KMS-11 (cell line): Measurements from ENCODE around the gene MCC.

Source experiments
- H2AFZ ChIP-seq: fragments of 200-600 bp; sonication (generic); 2 replicates; pipeline ENCODE4 v1.6.1; 2016; ENCODE audit warnings: antibody characterized with exemption, mixed run types, low read depth
- H3K27ac ChIP-seq: fragments of 200-600 bp; sonication (generic); 2 replicates; pipeline ENCODE4 v1.6.1; 2016; ENCODE audit warnings: mild to moderate bottlenecking, mixed run types
- H3K27me3 ChIP-seq: fragments of 200-600 bp; sonication (generic); 2 replicates; pipeline ENCODE4 v1.6.1; 2017; ENCODE audit warnings: mild to moderate bottlenecking, low read depth, mixed run types, moderate library complexity; ENCODE audit not compliant: insufficient read depth
- H3K36me3 ChIP-seq: fragments of 200-600 bp; sonication (generic); 2 replicates; pipeline ENCODE4 v1.6.1; 2017; ENCODE audit warnings: mild to moderate bottlenecking, mixed run types; ENCODE audit not compliant: insufficient read depth
- H3K4me1 ChIP-seq: fragments of 200-600 bp; sonication (generic); 2 replicates; pipeline ENCODE4 v1.6.1; 2016; ENCODE audit warnings: mild to moderate bottlenecking, low read depth, mixed run types; ENCODE audit not compliant: poor library complexity, severe bottlenecking
- H3K4me2 ChIP-seq: fragments of 200-600 bp; sonication (generic); 2 replicates; pipeline ENCODE4 v1.7.0; 2016; ENCODE audit warnings: mild to moderate bottlenecking, mixed run types
- H3K4me3 ChIP-seq: fragments of 200-600 bp; sonication (generic); IDR thresholded peaks from 2 replicates; pipeline ENCODE4 v1.6.1; 2017; ENCODE audit warnings: low read depth, low read length, mixed read lengths; ENCODE audit not compliant: insufficient read depth
- H3K79me2 ChIP-seq: fragments of 200-600 bp; sonication (generic); 2 replicates; pipeline ENCODE4 v1.6.1; 2016; ENCODE audit warnings: low read depth, mixed run types; ENCODE audit not compliant: insufficient read depth
- H3K9ac ChIP-seq: fragments of 200-600 bp; sonication (generic); 2 replicates; pipeline ENCODE4 v1.6.1; 2016; ENCODE audit warnings: mild to moderate bottlenecking, mixed run types
- H4K20me1 ChIP-seq: fragments of 200-600 bp; sonication (generic); 2 replicates; pipeline ENCODE4 v1.6.1; 2016; ENCODE audit warnings: mild to moderate bottlenecking, mixed run types; ENCODE audit not compliant: insufficient read depth
- TF ChIP-seq, protein P1 (sequence below): fragments of 200-600 bp; sonication (generic); conservative IDR thresholded peaks from 2 replicates; pipeline ENCODE4 v1.6.1; 2017; ENCODE audit warnings: low read depth, mild to moderate bottlenecking, antibody characterized with exemption, low read length, moderate library complexity, mixed read lengths

The MCC gene

DNA sequence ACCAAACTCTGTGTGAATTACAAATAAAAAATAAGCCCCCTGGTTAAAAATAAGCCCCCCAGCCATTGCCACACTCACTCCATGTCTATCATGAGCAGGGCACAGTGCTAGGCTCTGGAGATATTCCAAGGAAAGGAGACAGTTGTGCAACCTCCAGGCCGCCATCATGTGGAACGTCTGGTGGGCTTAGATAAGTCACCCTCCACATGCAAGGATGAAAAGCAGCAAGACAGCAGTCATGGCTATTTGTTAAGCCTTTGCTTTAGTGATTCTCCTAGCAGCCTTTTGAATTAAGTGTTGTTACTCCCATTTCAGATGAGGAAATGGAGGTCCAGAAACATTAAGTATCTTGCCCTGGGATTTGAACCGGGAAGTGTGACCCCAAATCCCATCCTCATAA lies 416.9 kb downstream of the MCC start:
- Histone ChIP-seq H3K4me1 (no peaks in the 10 kb centered on the region), H3K36me3 (no peaks in the 10 kb centered on the region), H3K27me3 (no peaks in the 10 kb centered on the region), H4K20me1 (no peaks in the 10 kb centered on the region), H3K79me2 (no peaks in the 10 kb centered on the region), H2AFZ (no peak overlapping the region), H3K4me3 (no peak overlapping the region), H3K4me2 (no peak overlapping the region), H3K27ac (no peak overlapping the region), H3K9ac (no peak overlapping the region)
- TF ChIP-seq, protein P1, sequence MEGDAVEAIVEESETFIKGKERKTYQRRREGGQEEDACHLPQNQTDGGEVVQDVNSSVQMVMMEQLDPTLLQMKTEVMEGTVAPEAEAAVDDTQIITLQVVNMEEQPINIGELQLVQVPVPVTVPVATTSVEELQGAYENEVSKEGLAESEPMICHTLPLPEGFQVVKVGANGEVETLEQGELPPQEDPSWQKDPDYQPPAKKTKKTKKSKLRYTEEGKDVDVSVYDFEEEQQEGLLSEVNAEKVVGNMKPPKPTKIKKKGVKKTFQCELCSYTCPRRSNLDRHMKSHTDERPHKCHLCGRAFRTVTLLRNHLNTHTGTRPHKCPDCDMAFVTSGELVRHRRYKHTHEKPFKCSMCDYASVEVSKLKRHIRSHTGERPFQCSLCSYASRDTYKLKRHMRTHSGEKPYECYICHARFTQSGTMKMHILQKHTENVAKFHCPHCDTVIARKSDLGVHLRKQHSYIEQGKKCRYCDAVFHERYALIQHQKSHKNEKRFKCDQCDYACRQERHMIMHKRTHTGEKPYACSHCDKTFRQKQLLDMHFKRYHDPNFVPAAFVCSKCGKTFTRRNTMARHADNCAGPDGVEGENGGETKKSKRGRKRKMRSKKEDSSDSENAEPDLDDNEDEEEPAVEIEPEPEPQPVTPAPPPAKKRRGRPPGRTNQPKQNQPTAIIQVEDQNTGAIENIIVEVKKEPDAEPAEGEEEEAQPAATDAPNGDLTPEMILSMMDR = no peak

DNA sequence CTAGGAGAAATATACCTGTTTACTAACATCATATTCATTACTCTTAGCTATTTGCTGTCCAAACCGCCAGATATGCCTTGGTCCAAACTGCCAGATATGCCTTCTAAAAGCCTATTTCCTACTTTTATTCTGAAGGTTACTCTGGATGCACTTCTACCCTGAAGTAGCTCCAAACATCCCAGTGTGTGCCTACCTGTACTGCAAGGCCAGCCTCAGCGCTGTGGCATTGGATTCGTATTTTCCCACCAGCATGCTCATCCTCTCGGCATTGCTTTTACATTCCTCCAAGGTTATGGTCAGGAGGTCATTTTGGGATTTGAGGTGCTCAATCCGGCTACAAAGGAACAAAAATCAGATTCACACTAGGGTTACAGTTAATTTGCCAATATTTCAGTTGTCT lies 417.4 kb downstream of the MCC start:
- Histone ChIP-seq H3K27me3 (no peaks in the 10 kb centered on the region), H2AFZ (no peak overlapping the region), H3K4me3 (no peak overlapping the region), H3K9ac (no peak overlapping the region), H3K36me3 (no peaks in the 10 kb centered on the region), H4K20me1 (no peaks in the 10 kb centered on the region), H3K4me2 (no peak overlapping the region), H3K79me2 (no peaks in the 10 kb centered on the region), H3K27ac (no peak overlapping the region), H3K4me1 (no peaks in the 10 kb centered on the region)
- TF ChIP-seq, protein P1 = no peak

DNA sequence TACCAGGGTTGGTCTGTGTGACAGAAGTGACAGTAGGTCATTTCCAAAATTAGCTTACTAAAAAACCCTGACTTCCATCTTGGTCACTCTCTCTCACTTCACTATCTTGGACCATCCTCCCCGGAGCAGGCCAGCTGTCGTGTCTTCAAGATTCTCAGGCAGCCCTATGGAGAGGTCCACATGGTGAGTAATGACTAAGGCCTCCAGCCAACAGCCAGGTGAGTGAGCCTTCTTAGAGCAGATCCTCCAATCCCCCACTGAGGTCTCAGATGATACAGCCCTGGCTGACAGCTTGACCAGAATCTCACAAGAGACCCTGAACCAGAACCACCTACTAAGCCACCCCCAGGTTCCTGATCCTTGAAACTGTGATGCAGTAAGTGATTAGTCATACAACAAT lies 419.7 kb downstream of the MCC start:
- H2AFZ ChIP-seq = no peak overlapping the region
- no peaks in the 10 kb centered on the region for H3K79me2 ChIP-seq
- TF ChIP-seq, protein P1 = no peak
- H3K4me3 ChIP-seq = no peak overlapping the region
- H3K27ac ChIP-seq = no peak overlapping the region
- no peaks in the 10 kb centered on the region for H3K4me1 ChIP-seq
- H3K4me2 ChIP-seq = no peak overlapping the region
- no peaks in the 10 kb centered on the region for H3K27me3 ChIP-seq
- no peak overlapping the region for H3K9ac ChIP-seq
- H4K20me1 ChIP-seq = no peaks in the 10 kb centered on the region
- H3K36me3 ChIP-seq = no peaks in the 10 kb centered on the region

DNA sequence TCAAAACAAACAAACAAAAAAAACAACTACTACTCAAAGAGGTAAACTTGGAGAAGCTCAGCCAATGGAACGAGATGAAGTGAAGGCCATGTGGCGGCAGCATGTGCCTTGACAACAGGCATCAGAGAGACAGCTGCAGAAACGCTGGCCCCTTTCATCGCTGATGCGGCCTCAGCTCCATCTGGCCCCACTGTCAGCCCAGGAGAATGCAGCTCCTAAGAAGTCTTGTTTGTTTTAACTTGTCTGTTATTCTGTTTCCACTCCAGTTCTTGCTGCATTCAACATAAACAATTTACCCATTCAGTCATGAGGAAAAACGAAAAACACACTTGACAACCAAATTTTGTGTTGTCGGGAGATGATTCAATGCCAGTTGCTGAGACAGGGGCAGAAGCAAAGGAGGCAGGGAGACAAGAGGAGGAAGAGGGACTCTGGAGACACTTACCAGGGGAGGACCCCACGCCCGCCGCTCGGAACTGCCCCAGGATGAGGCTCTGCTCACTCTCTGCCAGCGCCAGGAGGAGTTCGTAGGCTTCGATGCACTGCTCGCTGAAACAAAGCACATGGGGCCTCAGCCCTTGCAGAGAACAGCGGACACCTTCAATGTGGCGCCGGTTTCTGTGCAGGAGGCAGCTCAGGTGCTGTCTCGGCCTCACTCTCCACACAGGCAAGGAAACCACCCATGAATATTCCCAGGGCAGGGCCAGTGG lies 420.5 kb downstream of the MCC start:
- TF ChIP-seq, protein P1 = no peak
- Histone ChIP-seq H2AFZ (no peak overlapping the region), H3K4me2 (no peak overlapping the region)

More for the DNA sequence above, 420.5 kb downstream of the MCC start:
- H3K79me2 ChIP-seq = no peaks in the 10 kb centered on the region
- H3K9ac ChIP-seq = no peak overlapping the region
- no peak overlapping the region for H3K4me3 ChIP-seq
- H3K27ac ChIP-seq = no peak overlapping the region
- H3K27me3 ChIP-seq = no peaks in the 10 kb centered on the region
- no peaks in the 10 kb centered on the region for H3K4me1 ChIP-seq
- no peaks in the 10 kb centered on the region for H3K36me3 ChIP-seq
- no peaks in the 10 kb centered on the region for H4K20me1 ChIP-seq
